Fibroblast of skin of back (primary cell): ENCODE measurements around the gene FOXN3.
A peak's percentile ranks its signal among the peaks of the same experiment; 100 is the strongest.

ENCODE experiments used
- DNase-seq: peaks from one replicate; pipeline ENCODE4 v3.0.0-alpha.2; 2013

The FOXN3 gene

DNA sequence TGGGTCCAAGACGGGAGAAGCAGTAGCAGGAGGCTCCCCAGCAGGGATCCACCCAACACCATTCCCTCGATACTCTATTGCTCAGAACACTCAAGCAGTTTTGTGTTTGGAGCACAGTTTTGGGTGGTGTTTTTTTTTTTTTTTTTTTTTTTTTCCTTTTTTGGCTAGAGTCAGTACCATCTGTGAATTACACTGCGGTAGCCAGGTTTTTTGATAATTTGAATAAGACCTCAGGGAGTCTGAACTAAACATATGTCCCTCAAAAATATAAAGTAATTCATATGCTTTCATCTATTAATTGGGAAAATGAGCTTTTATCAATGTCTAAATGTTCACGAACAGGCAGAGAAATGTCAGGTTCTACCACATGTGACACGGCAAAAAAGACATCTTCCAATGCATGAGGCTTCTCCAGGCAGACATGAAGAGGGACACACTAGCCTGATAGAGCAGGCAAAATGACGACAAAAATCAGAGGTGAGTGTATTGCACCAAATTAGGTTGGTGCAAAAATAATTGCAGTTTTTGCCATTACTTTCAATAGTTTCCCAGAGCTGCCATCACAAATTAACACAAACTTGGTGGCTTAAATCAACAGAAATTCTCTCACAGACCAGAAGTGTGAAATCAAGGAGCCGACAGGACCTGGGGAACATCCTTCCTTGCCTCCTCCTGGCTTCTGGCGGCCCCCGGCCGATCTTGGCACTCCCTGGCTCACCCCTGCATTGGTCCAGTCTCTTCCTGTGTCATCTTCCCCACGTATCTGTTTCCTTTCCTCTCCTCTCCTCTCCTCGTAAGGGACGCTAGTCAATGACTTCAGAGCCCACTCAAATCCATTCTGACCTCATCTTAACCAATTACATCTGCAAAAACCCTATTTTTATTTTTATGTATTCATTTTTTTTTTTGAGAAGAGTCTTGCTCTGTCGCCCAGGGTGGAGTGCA, 33.9 kb downstream of the FOXN3 start:
- DNase-seq: no peak

DNA sequence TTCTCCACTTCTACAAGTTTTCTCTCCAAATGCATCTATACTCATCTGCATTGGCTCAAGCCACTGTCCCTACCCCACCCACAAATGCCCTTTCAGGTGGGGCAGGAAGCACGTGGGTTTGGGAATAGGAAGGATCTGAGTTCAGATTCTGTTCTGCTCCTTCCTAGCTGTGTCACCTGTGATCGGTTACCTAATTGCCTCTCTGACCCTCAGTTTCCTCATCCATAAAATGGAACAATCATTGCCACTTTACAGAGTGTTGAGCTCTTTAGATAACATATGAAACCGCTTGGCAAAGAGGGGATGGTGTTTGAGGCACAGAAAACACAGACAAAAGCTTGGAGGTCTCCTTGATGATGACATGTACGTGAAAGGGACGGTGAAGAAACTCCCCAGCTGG, 34.5 kb downstream of the FOXN3 start:
- no peak for DNase-seq

DNA sequence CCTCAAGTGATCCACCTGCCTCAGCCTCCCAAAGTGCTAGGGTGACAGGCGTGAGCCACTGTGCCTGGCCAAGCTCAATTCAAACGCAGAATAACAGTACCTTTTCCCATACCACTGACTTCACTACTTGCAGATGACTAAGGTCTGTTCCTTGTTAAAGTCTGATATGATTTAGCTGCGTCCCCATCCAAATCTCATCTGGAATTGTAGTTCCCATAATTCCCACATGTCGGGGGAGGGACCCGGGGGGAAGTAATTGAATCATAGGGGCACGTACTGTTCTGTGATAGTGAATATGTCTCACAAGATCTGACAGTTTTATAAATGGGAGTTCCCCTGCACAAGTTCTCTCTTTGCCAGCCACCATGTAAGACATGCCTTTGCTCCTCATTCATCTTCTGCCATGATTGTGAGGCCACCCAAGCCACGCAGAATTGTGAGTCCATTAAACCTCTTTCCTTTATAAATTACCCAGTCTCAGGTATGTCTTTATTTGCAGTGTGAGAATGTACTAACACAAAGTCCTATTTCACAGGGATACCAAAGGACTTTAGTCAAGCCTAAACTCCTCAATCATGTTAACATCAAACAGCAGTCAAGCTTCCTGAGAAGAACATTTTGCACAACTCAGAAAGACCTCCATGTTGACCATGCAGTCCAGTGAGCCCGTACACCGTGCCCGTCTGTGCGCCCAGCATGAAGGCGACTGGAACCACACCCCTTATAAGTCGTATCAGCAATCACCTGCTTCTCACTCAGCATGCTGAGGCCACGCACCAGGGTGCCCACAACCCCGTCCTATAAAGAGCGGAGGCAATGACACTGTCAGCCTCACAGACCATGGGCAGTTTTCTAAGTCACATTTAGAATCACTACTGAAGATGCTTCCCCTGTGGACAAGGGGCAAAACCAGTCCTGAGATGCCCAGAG, 36.9 kb downstream of the FOXN3 start:
- no peak for DNase-seq

DNA sequence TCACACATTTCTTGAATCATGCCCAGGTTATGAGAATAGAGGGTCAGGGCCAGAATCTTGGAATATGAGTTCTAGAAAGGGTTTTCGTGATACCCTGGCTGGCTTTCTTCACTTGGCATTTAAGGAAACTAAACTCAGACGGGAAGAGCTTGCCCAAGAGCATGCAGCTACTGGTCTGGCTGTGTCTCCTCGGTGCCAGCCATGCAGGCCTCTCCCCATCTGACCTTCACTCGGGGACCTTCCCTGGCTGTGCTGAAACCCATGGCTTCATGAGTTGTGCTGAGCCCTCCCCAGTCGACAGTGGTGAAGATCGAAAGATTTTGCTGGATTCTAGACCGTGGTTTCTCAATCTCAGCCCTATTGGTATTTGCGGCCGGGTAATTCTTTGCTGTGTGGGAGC, 38.0 kb downstream of the FOXN3 start:
- DNase-seq: no peak

DNA sequence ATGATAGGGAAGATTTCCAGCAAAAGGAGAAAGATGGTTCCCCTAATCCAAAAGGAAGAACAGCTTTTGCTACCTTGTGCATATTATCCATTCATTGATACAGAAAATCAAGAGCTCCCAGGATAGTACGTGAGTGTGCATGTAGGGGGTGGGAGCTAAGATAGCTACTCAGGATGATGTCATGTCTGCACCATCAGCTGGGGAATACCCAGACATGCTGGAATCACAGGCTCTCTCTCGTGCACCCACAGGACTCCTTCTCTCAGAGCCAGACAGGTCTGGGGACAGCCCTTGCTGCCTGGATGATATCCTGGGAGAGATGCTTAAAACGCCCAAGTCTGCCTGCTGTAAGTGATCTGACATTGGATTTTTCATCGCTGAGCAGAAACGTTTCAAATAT, 38.9 kb downstream of the FOXN3 start:
- peak; percentile 73 for DNase-seq

DNA sequence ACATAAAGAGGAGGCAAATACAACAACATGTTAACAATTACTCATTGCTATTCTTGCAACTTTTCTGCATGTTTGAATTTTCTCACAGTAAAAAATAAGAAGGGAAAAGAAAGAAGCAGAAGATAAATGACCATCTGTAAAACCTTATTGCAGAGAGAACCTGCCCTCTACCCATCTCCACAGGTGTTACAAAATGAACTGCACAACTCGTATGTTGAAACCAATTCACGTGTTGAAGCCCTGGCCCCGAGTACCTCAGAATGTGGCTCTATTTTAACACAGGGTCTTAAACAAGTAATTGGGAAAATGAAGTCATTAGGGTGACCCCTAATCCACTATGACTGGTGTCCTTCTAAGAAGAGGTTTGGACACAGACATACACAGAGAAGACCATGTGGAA, 39.5 kb downstream of the FOXN3 start:
- no peak for DNase-seq

DNA sequence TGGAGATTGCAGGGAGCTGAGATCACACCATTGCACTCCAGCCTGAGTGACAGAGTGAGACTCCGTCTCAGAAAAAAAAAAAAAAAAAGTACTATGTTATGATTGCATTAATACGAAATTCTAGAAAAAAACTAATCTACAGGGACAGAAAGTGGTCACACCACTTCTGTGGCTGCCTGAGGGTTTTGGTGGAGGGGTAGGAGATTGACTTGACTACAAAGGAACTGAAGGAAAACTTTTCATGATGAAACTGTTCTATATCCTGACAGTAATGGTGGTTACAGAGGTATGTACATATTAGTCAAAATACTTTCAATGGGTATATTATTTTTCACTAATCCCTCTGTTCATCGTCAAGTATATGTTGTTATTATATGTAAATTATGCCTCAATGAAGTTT, 42.1 kb downstream of the FOXN3 start:
- no peak for DNase-seq

DNA sequence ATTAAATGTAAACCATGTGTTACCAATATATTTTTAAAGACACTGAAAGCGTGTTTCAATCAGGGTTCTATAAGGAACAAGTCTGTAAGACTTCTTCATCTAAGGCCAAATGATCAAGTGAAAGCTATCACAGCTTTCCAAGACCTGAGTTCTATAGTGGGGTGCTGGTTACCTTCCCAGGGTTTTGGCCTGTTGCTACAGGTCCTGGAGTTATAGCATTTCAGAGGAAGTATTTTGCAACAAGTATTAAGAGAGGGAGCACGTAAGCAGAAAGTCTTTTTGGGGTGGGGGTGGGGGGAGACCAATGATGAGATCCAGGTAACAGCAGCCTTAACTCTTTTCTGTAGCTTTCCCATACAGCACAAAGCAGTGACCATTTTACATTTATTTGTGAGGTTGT, 43.8 kb downstream of the FOXN3 start:
- no peak for DNase-seq

DNA sequence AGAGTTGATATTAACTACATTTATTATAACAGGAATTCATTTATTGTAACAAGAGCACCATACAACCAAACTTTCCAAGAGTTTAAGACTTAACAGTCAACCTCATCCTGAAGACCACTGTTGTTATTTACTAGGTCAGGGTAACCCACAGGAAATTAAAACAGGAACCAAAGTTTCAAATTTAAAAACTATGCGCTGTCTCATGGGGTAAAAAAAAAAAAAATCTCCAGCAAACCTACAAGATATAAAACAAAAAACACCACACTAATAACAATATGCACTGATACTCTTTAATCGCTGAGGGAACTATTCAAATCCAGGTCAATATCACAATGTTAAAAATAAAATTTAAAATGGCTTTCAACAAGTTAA, 44.5 kb downstream of the FOXN3 start:
- no peak for DNase-seq

DNA sequence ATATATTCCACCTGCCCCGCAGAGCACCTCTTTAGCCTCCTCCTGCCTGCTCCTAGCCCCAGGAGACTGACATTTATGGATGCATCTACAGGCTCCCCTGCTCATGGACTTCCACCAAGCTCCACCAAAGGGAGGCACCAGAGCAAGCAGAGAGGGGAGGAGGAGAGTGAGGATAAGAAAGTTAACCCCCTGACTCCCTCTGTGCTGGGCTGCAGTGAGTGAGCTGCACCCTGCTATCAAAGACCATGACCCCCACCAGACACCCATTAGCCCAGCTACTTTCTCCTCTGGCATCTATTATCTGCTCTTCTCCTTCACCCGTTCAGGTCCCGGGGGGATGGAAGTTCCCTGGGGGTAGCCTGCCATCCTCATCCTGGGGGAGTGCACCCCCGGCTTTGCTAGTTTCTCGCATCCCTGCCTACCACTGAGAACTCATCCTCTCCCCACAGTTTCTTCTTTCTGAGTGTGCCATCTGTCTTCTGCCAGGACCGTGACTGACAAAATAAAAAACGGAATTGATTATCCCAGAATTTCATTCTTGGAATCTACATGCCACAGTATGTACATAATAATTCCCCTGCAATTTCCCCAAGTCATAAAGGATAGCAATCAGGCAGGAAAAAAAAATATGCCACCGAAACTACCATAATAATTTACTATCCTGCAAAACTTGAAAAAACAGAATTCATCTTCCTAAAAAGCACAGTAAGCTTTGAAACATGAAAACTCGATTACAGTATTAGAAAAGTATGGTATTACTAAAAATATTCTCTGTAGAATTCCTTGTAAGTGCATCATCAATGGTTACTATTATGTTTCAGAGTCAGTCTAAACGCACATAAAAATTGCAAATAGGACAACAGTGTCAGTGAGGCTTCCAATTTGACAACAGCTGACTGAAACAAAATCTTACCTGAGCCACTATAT, 45.2 kb downstream of the FOXN3 start:
- peak; percentile 76 for DNase-seq

DNA sequence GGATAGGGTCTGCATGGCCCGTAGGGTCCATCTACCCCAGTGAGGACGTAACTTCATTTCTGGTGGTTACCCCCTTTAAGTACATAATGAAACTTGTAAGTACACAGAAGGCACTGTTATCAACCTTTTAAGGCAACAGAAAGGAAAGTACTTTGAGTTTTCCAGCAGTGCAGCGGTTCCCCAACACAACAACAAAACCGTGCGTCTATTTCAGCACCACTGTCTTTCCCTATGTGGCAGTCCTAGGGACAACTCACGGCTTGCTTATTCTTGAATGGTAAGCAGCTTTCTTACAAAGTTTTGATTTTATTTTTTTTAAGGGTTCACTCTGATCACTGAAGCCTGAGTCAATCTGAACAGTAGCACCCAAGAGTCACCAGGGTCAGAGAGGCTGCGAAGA, 46.3 kb downstream of the FOXN3 start:
- no peak for DNase-seq

DNA sequence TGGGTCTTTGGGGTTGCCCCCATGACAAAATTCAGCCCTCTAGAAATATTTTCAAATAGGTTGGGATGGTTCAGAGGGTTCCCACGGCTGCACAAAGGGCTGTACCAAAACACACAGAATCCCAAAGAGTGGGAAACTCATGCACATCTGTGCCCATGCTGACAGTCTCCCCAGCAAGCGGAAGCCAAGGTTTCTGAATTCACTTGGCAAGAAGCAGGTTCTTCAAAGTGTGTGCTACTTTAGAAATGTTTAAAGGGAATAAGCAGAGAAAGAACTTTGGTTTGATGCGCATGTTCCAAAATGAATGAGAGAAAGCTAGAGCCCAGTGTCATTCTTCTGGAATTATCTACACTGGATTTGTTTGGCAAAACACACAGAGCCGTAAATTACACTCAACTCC, 46.7 kb downstream of the FOXN3 start:
- DNase-seq: no peak

DNA sequence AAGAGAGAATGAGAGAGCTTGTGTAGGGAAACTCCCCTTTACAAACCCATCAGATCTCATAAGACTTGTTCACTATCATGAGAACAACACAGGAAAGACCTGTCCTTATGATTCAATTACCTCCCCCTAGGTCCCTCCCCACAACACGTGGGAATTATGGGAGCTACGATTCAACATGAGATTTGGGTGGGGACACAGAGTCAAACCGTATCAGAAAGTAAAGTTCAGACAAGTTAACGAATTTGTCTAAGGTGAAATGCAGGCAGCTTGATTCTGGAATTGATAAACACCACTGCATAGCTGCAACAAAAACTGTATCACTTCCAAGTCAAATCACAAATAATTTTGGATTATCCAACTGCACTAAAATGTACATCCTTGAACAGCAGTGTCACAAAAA, 47.4 kb downstream of the FOXN3 start:
- DNase-seq: no peak

DNA sequence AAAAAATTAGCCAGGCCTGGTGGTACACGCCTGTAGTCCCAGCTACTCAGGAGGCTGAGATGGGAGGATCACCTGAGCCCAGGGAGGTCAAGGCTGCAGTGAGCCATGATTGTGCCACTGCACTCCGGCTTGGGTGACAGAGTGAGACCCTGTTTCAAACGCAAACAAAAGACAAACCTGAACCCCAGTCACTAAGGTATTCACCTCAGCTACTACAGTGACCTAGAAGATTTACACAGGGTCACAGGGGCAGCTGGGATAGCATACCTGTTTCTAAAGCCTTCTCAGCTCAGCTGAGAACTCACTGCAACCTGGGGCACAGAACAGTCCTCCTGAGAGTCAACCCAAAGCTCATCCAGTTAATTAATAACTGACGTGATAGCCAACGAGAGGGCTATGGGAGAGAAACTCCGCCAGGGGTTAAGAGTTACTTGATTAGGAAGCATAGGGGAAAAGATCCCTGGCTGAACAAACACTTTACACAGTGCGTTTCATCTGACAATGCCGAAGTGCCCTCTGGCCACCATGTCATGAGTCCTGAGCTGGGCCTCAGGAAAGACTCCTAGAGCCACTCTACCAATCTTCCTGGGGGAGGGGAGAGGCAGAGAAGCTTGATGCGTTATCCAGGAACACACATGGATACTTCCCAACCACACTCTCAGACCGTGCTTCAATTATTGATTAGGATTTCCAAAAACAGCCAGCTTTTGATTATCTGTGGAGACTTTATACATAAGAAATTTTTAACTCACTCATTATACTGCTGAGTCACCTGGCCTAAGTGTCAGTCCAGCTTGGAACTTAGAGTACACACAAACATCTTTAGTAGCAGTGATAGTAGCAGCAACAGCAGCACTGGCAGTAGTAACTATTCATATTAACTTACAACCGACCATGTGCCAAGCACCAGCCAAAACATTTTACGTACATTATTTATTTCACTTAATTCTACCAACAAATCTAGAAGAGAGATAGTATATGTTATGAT, 48.2 kb downstream of the FOXN3 start:
- DNase-seq: no peak

DNA sequence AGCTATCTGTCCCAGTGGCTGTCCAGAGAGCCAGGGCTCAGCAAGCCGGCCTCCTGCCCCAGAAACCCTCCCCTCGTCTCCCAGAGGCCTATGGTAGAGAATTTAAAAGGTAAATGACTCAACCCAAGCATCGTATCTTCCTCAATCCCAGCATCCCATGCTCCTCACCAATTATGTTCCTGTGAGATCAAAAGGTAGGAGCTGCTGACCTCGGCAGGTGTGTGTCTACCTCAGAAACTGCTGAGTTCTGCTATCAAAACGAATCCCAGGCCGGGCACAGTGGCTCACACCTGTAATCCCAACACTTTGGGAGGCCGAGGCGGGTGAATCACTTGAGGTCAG, 49.3 kb downstream of the FOXN3 start:
- no peak for DNase-seq

DNA sequence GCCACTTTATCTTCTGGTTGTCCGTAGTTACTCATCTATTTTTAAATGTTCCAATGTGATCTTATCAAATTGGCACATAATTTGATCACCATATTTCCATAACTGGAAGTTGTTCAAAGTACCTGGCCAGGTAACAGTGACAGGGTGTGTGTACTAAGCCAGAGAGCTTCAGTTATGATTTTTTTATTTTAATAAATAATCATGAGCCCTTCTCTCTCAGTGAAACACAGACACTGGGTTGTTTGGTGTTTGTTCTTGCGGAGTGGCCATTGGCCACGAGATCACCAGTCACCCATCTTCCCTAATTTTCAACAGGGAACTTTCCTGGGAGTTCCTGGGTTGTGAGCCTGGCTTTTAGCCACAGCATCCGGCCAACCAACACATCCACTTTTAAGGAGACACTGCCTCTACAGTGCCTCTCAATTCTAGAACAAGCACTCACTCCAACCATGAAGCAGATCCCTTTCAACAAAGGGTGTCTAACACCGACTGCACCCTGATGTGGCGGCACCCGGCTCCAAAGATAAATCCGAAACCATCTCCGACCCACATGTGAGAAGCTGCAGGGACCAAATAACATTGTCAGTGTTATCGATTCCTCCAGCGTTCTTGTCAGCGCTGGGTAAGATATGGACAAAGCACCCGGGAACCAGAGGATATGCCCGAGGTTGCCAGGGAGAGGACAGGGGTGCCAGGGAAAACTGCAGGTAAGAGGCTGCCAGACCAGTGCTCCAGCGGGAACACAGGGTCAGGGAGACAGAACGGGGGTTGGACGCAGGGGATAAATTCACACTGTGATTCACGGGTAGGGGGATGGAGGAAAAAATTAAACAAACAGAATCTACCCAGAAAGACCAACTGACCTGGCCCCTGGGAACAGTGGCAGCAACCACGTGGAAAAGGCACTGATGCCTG, 49.9 kb downstream of the FOXN3 start:
- no peak for DNase-seq

DNA sequence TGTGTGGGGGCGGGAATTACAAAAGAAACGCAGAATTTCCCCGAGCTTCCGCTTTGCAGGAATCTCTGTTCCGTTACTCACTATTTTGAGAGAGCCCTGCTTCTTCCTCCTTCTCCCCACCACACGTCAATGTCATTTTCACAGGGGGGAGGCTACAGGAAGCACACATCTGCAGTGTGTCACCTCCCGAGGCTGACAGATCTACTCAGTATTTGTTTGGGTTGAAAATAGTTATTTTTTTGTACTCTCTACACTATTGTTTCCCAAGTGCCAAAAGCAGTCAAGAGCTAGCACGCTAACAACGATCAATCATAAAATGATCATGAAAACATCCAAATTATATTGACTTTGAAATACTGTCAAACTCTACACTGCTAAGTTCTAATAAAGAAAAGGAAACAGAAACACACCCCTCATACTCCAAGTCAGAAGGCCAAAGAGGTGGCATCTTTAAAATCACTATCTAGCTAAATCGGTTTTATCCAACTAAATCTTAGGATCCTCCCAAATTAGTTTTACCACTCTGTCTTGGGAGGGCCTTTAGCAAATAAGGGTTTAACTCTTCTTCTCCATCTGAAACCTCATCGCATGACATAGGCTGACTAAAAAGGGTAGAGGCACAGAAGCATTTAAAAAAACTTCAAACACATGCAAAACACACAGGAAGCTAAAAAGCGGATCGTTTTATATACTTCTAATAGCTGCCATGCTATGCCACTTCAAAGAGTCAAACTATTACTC, 51.8 kb downstream of the FOXN3 start:
- DNase-seq: no peak

DNA sequence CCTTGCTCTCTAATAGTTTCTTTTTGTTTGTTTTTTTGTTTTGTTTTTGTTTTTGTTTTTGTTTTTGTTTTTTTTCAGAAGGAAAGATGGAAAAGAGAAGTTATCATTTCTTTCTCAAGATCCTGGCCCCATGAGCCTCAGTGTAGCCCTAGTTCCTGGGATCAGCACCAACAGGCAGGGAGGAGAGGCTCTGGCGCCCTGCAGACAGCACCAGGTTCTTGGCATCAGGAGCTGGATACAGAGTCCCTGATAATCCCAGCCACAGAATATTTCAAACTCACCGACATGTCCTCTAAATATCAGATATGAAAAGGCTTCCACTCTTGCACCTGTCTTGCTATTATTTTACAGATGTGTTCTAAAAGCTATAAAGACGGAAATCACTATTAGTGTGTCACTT, 52.7 kb downstream of the FOXN3 start:
- DNase-seq: no peak

DNA sequence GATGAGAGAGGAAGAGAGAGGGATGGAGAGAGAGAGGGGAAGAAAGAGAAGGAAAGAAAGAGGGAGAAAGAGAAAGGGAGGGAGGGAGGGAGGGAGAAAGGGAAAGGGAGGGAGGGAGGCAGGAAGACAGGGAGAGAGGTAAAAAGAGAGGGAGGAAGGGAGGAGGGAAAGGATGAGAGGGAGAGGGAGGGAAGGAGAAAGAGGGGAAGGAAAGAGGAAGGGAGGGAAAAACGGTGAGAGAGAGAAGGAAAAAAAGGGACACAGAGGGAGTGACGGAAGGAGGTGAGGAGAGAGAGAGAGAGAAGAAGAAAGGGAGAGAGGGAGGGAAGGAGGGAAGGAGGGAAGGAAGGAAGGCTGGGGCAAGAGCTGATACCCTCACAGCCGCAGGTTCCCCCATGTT, 56.8 kb downstream of the FOXN3 start:
- no peak for DNase-seq
